Activated CD4-positive, alpha-beta T cell treated with anti-CD3 and anti-CD28 coated beads for 48 hours (primary cell): ENCODE results near the gene ECI1.
"Not testable (repeated sequence)": the region's sequence is repeated elsewhere in the genome, so short reads cannot be mapped to it uniquely, and the experiment has no call there.

ENCODE experiments used
- DNase-seq: peaks from one replicate; pipeline ENCODE4 v3.0.0-alpha.2; 2020

The ECI1 gene

GRCh38 chr16:2278956-2279800 is 27.8 kb upstream of the ECI1 start:
- DNase-seq, result no peak

GRCh38 chr16:2278272-2278608 is 26.9 kb upstream of the ECI1 start:
- DNase-seq, result no peak

GRCh38 chr16:2277466-2278271 is 26.3 kb upstream of the ECI1 start:
- no peak for DNase-seq

GRCh38 chr16:2276368-2277195 is 25.2 kb upstream of the ECI1 start:
- no peak for DNase-seq

GRCh38 chr16:2275476-2276367 is 24.3 kb upstream of the ECI1 start:
- no peak for DNase-seq

GRCh38 chr16:2273931-2274330 is 22.5 kb upstream of the ECI1 start:
- DNase-seq, result no peak

GRCh38 chr16:2273484-2273883 is 22.1 kb upstream of the ECI1 start:
- DNase-seq, result no peak

- no peak for DNase-seq
Measured at GRCh38 chr16:2271848-2272461, 20.6 kb upstream of the ECI1 start.

GRCh38 chr16:2270588-2271470 is 19.4 kb upstream of the ECI1 start:
- no peak for DNase-seq

- DNase-seq, result no peak
Measured at GRCh38 chr16:2270070-2270462, 18.7 kb upstream of the ECI1 start.

- peak; percentile 97 for DNase-seq
Measured at GRCh38 chr16:2267913-2268666, 16.7 kb upstream of the ECI1 start, which contains the start of gene RNPS1. Gene RNPS1, minus strand, starts transcription at chr16:2268126. Its CDS starts 3,483 bp downstream, at chr16:2264643.

GRCh38 chr16:2267505-2267912 is 16.1 kb upstream of the ECI1 start:
- not testable (repeated sequence) for DNase-seq

GRCh38 chr16:2266887-2267286 is 15.5 kb upstream of the ECI1 start:
- peak; percentile 35 for DNase-seq

GRCh38 chr16:2263026-2263425 is 11.6 kb upstream of the ECI1 start:
- not testable (repeated sequence) for DNase-seq

GRCh38 chr16:2260250-2260649 is 8.9 kb upstream of the ECI1 start:
- no peak for DNase-seq

GRCh38 chr16:2258530-2258929 is 7.1 kb upstream of the ECI1 start:
- DNase-seq, result not testable (repeated sequence)

GRCh38 chr16:2257726-2258125 is 6.3 kb upstream of the ECI1 start:
- DNase-seq, result no peak

GRCh38 chr16:2256531-2257140 is 5.2 kb upstream of the ECI1 start:
- DNase-seq, result no peak

GRCh38 chr16:2253293-2253692 is 1.9 kb upstream of the ECI1 start:
- DNase-seq, result no peak
